ENCODE results near the gene FAM222A.

FAM222A gene

GRCh38 chr12:109739747-109740693 lies 26.4 kb downstream of the FAM222A start:
- DNase-seq = no peak

GRCh38 chr12:109740694-109741245 lies 27.1 kb downstream of the FAM222A start:
- DNase-seq = no peak

- DNase-seq = no peak
These were observed 27.8 kb downstream of the FAM222A start for GRCh38 chr12:109741286-109741969.

GRCh38 chr12:109741970-109742703 lies 28.5 kb downstream of the FAM222A start:
- no peak for DNase-seq

GRCh38 chr12:109743076-109743910 lies 29.7 kb downstream of the FAM222A start:
- no peak for DNase-seq

GRCh38 chr12:109744026-109744425 lies 30.4 kb downstream of the FAM222A start:
- DNase-seq = no peak

- DNase-seq = no peak
These were observed 31.6 kb downstream of the FAM222A start for GRCh38 chr12:109744986-109745942.

GRCh38 chr12:109752117-109753053 lies 38.8 kb downstream of the FAM222A start:
- DNase-seq = no peak

GRCh38 chr12:109753054-109753401 lies 39.4 kb downstream of the FAM222A start:
- DNase-seq = no peak

- DNase-seq = no peak
These were observed 40.3 kb downstream of the FAM222A start for GRCh38 chr12:109753959-109754358.

- DNase-seq = no peak
These were observed 42.8 kb downstream of the FAM222A start for GRCh38 chr12:109756457-109756856.

- DNase-seq = no peak
These were observed 44.1 kb downstream of the FAM222A start for GRCh38 chr12:109757671-109758265.

- no peak for DNase-seq
These were observed 45.1 kb downstream of the FAM222A start for GRCh38 chr12:109758426-109759420.

GRCh38 chr12:109759595-109759994 lies 46.0 kb downstream of the FAM222A start:
- no peak for DNase-seq

GRCh38 chr12:109760031-109760929 lies 46.7 kb downstream of the FAM222A start:
- DNase-seq = peak; percentile 85

- no peak for DNase-seq
These were observed 47.6 kb downstream of the FAM222A start for GRCh38 chr12:109760930-109761921.

Data from SHP77 treated with DMSO at 0.1 percent for 48 hours (cell line).